Upper lobe of left lung (tissue), 4 donors: ENCODE measurements around the gene CACNA1D.

Experiments
- CTCF ChIP-seq, 6 experiments: fragments of 450-650 bp in 4 of 6; fragments of 200-600 bp in 2 of 6; sonication (generic) in 2 of 6; IDR thresholded peaks; one replicate each; pipeline ENCODE4 v1.5.1; 2016 to 2019; ENCODE audit warnings: antibody characterized with exemption in 6 of 6
- EP300 ChIP-seq, 4 donors: sonication (generic); formaldehyde crosslinking; IDR thresholded peaks; one replicate each; pipeline ENCODE4 v1.5.1; 2017; ENCODE audit warnings: antibody characterized with exemption in 4 of 4, control low read depth in 2 of 4
- POLR2A ChIP-seq, 4 donors: fragments of 450-650 bp; IDR thresholded peaks; one replicate each; pipeline ENCODE4 v1.5.1; 2016 to 2017; ENCODE audit warnings: antibody characterized with exemption in 4 of 4, mild to moderate bottlenecking in 2 of 4
- POLR2AphosphoS5 ChIP-seq, 2 donors: sonication (generic); formaldehyde crosslinking; IDR thresholded peaks; one replicate each; pipeline ENCODE4 v1.5.1; 2017; ENCODE audit warnings: antibody characterized with exemption in 2 of 2

DNA sequence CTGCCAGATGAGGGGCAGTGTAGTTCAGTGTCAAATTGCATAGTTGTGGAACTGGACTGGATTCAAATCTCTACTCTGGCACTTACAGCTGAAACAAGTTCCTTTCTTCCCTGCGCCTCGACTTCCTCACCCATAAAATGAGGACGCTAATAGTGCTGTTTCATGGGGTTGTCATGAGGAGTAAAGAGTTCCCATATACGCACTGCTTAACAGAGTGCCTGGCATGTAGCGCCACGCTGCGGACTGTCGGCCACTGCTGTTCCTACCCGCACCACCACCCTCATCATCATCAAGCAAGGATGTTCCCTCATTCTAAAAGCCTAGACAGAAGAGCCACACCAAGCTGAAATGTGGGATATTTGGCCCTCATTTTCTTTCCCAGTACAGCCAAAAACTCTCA is 259.9 kb downstream of the CACNA1D start:
- TF ChIP-seq CTCF (IDR thresholded peaks at IDR 0.05) (no peak), POLR2A (IDR thresholded peaks at IDR 0.05) (no peak), POLR2AphosphoS5 (IDR thresholded peaks at IDR 0.05) (no peak), EP300 (IDR thresholded peaks at IDR 0.05) (no peak)
